HEK293 (cell line): ENCODE measurements around the gene F3.
A peak's percentile ranks its signal among the peaks of the same experiment; 100 is the strongest.

Experiments
- AEBP2 ChIP-seq: fragments of 450-650 bp; formaldehyde crosslinking; IDR thresholded peaks from 2 replicates; pipeline ENCODE4 v1.5.1; 2016; ENCODE audit warnings: missing biosample characterization, missing genetic modification characterization, borderline replicate concordance
- ELK4 ChIP-seq: IDR thresholded peaks from 2 replicates; pipeline ENCODE4 v1.6.1; 2011; ENCODE audit warnings: mild to moderate bottlenecking, low read depth, low read length, borderline replicate concordance
- GFI1B ChIP-seq: fragments of 450-650 bp; formaldehyde crosslinking; IDR thresholded peaks from 2 replicates; pipeline ENCODE4 v1.5.1; 2016; ENCODE audit warnings: missing biosample characterization, missing genetic modification characterization
- HOXD13 ChIP-seq: sonication (generic); formaldehyde crosslinking; IDR thresholded peaks from 2 replicates; pipeline ENCODE4 v1.8.0; 2022; ENCODE audit warnings: missing genetic modification reagents, borderline replicate concordance
- KLF7 ChIP-seq: fragments of 450-650 bp; formaldehyde crosslinking; IDR thresholded peaks from 2 replicates; pipeline ENCODE4 v1.5.1; 2016; ENCODE audit warnings: missing biosample characterization, missing genetic modification characterization, borderline replicate concordance
- PRDM10 ChIP-seq: fragments of 450-650 bp; formaldehyde crosslinking; IDR thresholded peaks from 2 replicates; pipeline ENCODE4 v1.5.1; 2016; ENCODE audit warnings: missing biosample characterization, missing genetic modification characterization
- RBAK ChIP-seq: fragments of 450-650 bp; formaldehyde crosslinking; IDR thresholded peaks from 2 replicates; pipeline ENCODE4 v1.5.1; 2016; ENCODE audit warnings: missing biosample characterization, missing genetic modification characterization
- SALL2 ChIP-seq: fragments of 450-650 bp; formaldehyde crosslinking; IDR thresholded peaks from 2 replicates; pipeline ENCODE4 v1.5.0; 2017; ENCODE audit warnings: missing biosample characterization, mild to moderate bottlenecking, missing genetic modification characterization, borderline replicate concordance
- SETDB1 ChIP-seq: IDR thresholded peaks from one replicate; pipeline ENCODE4 v1.6.1; 2017; ENCODE audit warnings: mild to moderate bottlenecking, low read length, moderate library complexity, mixed read lengths; ENCODE audit not compliant: insufficient read length
- ZBTB44 ChIP-seq: fragments of 450-650 bp; IDR thresholded peaks from 2 replicates; pipeline ENCODE4 v1.5.1; 2018; ENCODE audit warnings: missing biosample characterization, mild to moderate bottlenecking, missing genetic modification characterization
- ZBTB49 ChIP-seq: fragments of 450-650 bp; formaldehyde crosslinking; IDR thresholded peaks from 2 replicates; pipeline ENCODE4 v1.5.1; 2016; ENCODE audit warnings: missing biosample characterization, missing genetic modification characterization, low read depth
- ZEB2 ChIP-seq: fragments of 450-650 bp; formaldehyde crosslinking; IDR thresholded peaks from 2 replicates; pipeline ENCODE4 v1.5.1; 2016; ENCODE audit warnings: missing biosample characterization, missing genetic modification characterization
- ZFP37 ChIP-seq: fragments of 450-650 bp; formaldehyde crosslinking; IDR thresholded peaks from 2 replicates; pipeline ENCODE4 v1.5.1; 2016; ENCODE audit warnings: missing biosample characterization, missing genetic modification characterization
- ZIC2 ChIP-seq: fragments of 450-650 bp; formaldehyde crosslinking; IDR thresholded peaks from 2 replicates; pipeline ENCODE4 v1.5.1; 2016; ENCODE audit warnings: missing biosample characterization, missing genetic modification characterization
- ZNF112 ChIP-seq: fragments of 450-650 bp; formaldehyde crosslinking; IDR thresholded peaks from 2 replicates; pipeline ENCODE4 v1.5.0; 2017; ENCODE audit warnings: missing biosample characterization, missing genetic modification characterization
- ZNF133 ChIP-seq: fragments of 450-650 bp; formaldehyde crosslinking; IDR thresholded peaks from 2 replicates; pipeline ENCODE4 v1.5.1; 2016; ENCODE audit warnings: missing biosample characterization, missing genetic modification characterization
- ZNF184 ChIP-seq: fragments of 450-650 bp; IDR thresholded peaks from 2 replicates; pipeline ENCODE4 v1.5.1; 2018; ENCODE audit warnings: missing biosample characterization, mild to moderate bottlenecking, missing genetic modification characterization
- ZNF214 ChIP-seq: fragments of 450-650 bp; formaldehyde crosslinking; IDR thresholded peaks from 2 replicates; pipeline ENCODE4 v1.5.1; 2017; ENCODE audit warnings: missing biosample characterization, mild to moderate bottlenecking, missing genetic modification characterization, borderline replicate concordance
- ZNF398 ChIP-seq: fragments of 450-650 bp; formaldehyde crosslinking; IDR thresholded peaks from 2 replicates; pipeline ENCODE4 v1.5.1; 2017; ENCODE audit warnings: missing biosample characterization, missing genetic modification characterization
- ZNF423 ChIP-seq: fragments of 450-650 bp; formaldehyde crosslinking; IDR thresholded peaks from 2 replicates; pipeline ENCODE4 v1.5.1; 2016; ENCODE audit warnings: missing biosample characterization, missing genetic modification characterization
- ZNF488 ChIP-seq: fragments of 450-650 bp; formaldehyde crosslinking; IDR thresholded peaks from 2 replicates; pipeline ENCODE4 v1.5.1; 2016; ENCODE audit warnings: missing biosample characterization, missing genetic modification characterization
- ZNF580 ChIP-seq: fragments of 450-650 bp; formaldehyde crosslinking; IDR thresholded peaks from 2 replicates; pipeline ENCODE4 v1.5.1; 2016; ENCODE audit warnings: missing biosample characterization, missing genetic modification characterization
- ZNF629 ChIP-seq: fragments of 450-650 bp; formaldehyde crosslinking; IDR thresholded peaks from 2 replicates; pipeline ENCODE4 v1.5.1; 2017; ENCODE audit warnings: missing biosample characterization, missing genetic modification characterization
- ZNF654 ChIP-seq: fragments of 450-650 bp; formaldehyde crosslinking; IDR thresholded peaks from 2 replicates; pipeline ENCODE4 v1.5.1; 2016; ENCODE audit warnings: low read depth, missing biosample characterization, missing genetic modification characterization
- ZNF776 ChIP-seq: fragments of 450-650 bp; formaldehyde crosslinking; IDR thresholded peaks from 2 replicates; pipeline ENCODE4 v1.5.0; 2017; ENCODE audit warnings: missing biosample characterization, missing genetic modification characterization, borderline replicate concordance

The F3 gene

GRCh38 chr1:94541246-94542087, at the start of gene F3 (continued):
- no peak for TF ChIP-seq ELK4
- TF ChIP-seq ZNF423 (tag by site-specific recombination), result peak; percentile 91
- TF ChIP-seq ZFP37 (tag by site-specific recombination), result no peak
- no peak for TF ChIP-seq ZNF112
- no peak for TF ChIP-seq ZNF580
- no peak for TF ChIP-seq ZNF654 (tag by site-specific recombination)
- TF ChIP-seq SETDB1, result no peak
- TF ChIP-seq ZIC2 (tag by site-specific recombination), result peak; percentile 63
- TF ChIP-seq AEBP2 (tag by site-specific recombination), result no peak
- no peak for TF ChIP-seq ZNF133 (tag by site-specific recombination)
- 0 out of 2 replicates have a peak, but pooled peaks have one; percentile 8 for TF ChIP-seq ZNF398 (tag by site-specific recombination)
- no peak for TF ChIP-seq GFI1B (tag by site-specific recombination)
- TF ChIP-seq ZEB2, result peak; percentile 33
- no peak for TF ChIP-seq ZNF214 (tag by site-specific recombination)
- TF ChIP-seq ZBTB44 (tag by site-specific recombination), result no peak
- no peak for TF ChIP-seq RBAK (tag by site-specific recombination)
- TF ChIP-seq ZNF184 (tag by site-specific recombination), result no peak
- TF ChIP-seq KLF7 (tag by site-specific recombination), result no peak
- TF ChIP-seq HOXD13 (CRISPR knock-in tag), result no peak
- TF ChIP-seq ZNF488 (tag by site-specific recombination), result no peak
- TF ChIP-seq ZNF629 (tag by site-specific recombination), result peak; percentile 62
- no peak for TF ChIP-seq SALL2 (tag by site-specific recombination)
- no peak for TF ChIP-seq ZNF776 (tag by site-specific recombination)
- TF ChIP-seq ZBTB49, result no peak
- peak; percentile 69; the same call in 1 of the 2 replicates for TF ChIP-seq PRDM10 (tag by site-specific recombination)
